NCI-H1092 (cell line): ENCODE data around the gene DUSP5.
"Not testable (repeated sequence)": the region's sequence is repeated elsewhere in the genome, so short reads cannot be mapped to it uniquely, and the experiment has no call there.

Experiments used
- DNase-seq: peaks from one replicate; lab custom pipeline; 2025; lab: John Stamatoyannopoulos, UW

Gene DUSP5

GRCh38 chr10:110522365-110522988 is 24.8 kb downstream of the DUSP5 start:
- DNase-seq = no peak

GRCh38 chr10:110523736-110524135 is 26.0 kb downstream of the DUSP5 start:
- no peak for DNase-seq

DNA sequence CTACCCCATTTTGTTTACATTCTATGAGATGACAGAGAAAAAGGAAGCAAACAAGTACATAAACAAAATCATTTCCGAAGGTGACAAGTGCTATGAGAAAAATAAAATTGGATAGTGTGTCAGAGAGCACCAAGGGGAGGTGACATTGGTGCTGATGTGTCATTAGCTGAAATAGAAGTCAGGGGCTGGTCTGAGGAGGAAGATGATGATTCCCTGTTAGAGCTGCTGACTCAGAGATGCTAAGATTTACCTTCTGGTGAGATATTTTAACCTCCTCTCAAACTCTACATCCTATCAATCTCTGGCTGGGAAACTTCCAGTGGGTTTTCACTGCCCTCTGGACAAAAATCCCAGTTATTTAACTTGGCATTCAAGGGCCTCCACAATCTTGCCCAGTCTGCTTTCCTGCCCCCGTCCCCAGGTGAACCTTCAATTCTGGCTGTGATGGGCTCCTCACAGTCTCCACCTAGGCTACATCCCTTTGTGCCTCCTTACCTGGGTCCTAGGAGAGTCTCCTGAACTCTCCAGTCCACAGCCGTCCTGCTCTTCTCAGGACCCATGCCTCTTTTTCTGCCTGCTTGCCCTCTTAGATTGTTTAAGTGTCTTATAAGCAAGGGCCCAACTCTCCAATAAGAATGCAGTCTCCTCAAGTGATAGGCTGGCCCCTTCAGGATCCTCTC is 26.6 kb downstream of the DUSP5 start:
- no peak for DNase-seq

DNA sequence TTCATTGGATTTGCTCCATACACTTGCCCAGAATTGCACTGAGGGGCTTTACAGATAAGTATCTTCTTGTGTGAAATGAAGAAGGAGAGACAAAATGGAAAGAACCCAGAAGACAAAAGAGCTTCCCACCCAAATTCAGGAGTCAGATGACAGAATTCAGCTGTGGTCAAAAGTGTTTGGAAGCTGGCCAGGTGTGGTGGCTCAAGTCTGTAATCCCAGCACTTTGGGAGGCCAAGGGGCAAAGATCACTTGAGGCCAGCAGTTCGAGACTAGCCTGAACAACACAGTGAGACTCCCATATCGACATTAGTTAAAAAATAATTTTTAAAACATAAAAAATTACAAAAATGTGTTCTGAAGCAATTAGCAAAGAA is 27.1 kb downstream of the DUSP5 start:
- DNase-seq = no peak

GRCh38 chr10:110525349-110526260 is 27.9 kb downstream of the DUSP5 start:
- no peak for DNase-seq

DNA sequence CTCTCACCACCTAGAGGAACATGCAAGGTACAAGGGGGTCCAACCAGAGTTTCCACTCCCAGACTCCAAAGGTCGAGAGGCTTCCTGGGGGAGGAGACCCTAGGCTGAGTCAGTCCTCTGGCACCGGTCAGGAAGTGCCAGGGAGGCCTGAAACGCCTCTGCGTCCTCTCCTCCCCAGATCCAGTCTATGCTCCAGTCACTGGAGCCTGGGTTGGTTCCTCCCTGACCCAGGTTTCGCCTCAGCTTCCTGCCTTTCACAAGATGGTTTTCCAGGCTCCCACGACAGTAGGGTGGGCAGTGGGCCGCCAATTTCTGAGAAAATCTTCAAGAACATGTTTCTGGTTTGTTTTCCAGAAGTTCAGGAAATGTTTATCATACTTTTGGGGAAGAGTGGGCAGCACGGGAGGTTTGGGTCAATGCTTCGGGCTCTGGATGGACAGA is 30.0 kb downstream of the DUSP5 start:
- DNase-seq = no peak

GRCh38 chr10:110528224-110528996 is 30.7 kb downstream of the DUSP5 start:
- no peak for DNase-seq

GRCh38 chr10:110528997-110529524 is 31.4 kb downstream of the DUSP5 start:
- DNase-seq = not testable (repeated sequence)

DNA sequence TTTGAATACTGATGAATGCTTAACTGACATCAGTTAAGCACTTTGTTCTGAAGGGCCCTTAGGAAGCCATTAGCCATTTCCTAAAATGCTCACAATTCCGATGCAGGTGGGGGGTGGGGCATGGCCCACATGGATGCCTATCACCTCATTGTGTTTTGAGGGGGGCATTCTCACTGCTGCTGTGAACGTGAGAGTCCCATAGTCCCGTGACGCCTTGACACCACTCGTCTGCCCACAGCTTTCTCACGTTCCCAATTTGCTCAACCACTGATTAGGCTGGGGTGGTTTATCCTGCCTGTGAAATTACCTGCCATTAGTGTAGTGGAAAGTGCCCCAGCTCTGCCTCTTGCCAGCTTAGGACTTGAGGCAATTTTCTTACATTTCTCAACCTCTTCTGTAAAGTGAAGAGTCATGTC is 31.9 kb downstream of the DUSP5 start:
- no peak for DNase-seq

GRCh38 chr10:110530131-110530831 is 32.6 kb downstream of the DUSP5 start:
- DNase-seq = no peak

GRCh38 chr10:110531687-110532086 is 34.0 kb downstream of the DUSP5 start:
- no peak for DNase-seq

- DNase-seq = not testable (repeated sequence)
Measured at GRCh38 chr10:110532628-110533027, 34.9 kb downstream of the DUSP5 start.

DNA sequence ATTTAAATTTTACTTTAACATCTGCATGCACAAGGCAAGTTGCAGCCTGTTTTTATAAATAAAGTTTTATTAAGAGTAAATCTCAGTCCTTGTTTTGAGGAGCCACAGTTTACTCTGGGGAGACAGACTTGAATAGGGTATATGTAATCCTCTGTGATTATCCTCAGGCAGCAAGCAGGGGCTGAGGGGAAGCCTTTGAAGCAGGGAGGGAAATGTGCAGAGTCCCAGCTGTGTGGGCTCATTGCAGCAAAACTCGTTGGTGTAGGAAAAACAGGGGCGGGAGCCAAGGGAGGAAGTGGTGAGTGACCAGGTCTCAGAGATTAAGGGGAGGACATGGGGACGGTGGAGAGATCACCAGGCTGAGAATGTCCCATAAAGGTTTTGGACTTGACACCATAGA is 35.4 kb downstream of the DUSP5 start:
- no peak for DNase-seq

DNA sequence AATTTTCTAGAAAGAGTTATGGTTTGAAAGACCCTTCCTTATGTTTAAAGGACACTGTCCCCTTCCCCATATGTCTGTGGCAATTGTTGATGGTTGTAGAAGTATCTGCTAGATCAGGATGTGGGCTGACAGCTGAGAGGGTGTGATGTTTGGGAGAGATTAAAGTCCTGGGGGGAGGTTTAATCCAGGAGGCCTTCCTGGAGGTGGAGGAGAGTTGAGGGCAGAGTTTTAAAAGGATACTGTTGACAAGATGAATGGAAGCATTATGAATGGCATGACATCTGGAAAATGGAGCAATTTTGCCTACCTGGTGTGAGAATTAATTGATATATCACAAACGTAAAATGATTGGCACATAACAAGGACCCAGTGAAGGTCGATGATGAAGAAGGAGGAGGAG is 36.9 kb downstream of the DUSP5 start:
- no peak for DNase-seq

DNA sequence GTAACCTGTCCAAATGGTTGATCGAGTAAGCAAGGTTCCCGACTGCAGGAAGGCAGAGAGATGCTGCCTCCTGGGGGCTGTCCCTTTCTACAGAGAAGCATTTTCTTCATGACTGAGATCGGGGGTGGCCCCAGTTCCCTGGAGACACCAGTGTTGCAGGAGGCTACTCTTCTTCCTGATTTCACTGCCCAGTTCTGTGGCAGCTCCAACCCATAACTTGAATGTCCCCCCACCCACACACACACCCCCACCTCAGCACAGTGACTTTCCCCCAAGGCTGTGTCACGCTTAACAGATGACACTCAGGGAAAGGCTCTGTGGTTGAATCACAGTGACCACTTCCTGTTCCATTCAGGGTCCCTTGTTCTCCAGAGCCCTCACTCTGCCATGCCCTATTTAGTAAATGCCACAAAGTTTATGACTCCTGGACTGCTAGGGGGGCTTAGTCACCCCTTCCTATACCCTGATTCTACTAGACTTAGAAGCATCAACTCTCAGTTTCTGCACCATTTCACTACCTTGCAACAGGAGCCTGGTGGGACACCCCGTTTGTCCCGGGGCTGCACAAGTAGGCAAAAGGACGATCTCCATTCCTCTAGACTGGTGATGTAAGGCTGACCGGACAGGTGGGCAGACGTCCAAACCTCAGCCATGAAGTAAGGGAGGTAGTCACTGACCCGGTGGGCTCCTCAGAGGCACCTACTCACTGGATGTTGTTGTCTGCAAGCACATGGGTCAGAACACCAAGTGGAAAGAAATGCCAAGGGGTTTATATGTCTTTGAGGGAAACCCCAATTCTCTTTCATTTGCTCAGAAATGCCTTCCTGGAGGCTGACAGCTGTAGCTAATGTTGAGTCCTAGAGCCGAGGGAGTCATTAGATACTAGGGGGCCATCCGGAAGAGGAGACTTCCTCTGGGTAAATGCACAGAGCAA is 38.5 kb downstream of the DUSP5 start:
- DNase-seq = peak; percentile 7

DNA sequence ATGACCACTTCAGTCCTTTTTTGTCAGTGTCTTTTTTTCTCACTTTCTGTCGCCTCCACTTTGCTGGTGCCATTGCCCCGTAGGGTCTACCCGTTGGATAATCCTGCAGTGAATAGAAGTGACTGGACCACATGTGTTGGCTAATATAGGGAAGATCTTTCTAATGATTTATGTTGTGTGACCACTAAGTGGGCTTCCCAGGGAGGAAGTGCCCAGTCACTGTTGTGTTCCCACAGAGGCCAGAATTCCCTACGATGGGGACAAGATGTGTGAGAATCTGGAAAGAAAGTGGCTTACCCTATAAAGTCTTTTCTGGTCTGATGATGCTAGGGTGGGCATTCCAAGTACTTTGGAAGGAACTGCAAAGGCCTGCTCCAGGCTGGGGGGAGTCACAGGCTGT is 41.4 kb downstream of the DUSP5 start:
- DNase-seq = no peak

- no peak for DNase-seq
Measured at GRCh38 chr10:110540031-110540430, 42.3 kb downstream of the DUSP5 start.

GRCh38 chr10:110544958-110545537 is 47.3 kb downstream of the DUSP5 start:
- DNase-seq = no peak

DNA sequence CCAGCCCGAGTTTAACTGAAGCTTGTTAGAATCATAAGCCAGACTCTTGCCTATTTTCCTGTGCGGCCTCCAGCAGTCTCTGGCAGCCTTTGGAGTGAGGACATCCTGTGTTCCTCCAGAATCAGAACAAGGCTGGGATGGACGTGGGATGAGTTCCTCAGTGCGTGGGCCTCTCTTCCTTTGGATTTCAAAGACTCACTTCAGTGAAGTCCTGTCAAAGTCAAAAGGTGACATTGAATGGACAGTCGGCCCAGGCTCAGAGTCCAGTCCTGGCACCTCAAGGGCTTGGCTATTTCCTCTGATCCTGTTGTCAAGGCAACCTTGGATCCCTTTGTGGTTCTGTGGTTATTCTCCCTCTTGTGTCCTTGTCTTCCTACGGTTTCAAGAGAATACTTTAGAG is 48.4 kb downstream of the DUSP5 start:
- no peak for DNase-seq
